Neural progenitor cell (in vitro differentiated cells): ENCODE results near the gene OCA2. TPM values are rescaled to one million over a fixed set of nuclear protein-coding genes. Genes with fewer than 3 reads are reported as not detected.
A peak's percentile ranks its signal among the peaks of the same experiment; 100 is the strongest.

Experiments used
- DNase-seq: peaks from one replicate; pipeline ENCODE4 v3.0.0-alpha.2; 2016; ENCODE audit warnings: low spot score
- H2AFZ ChIP-seq: fragments of 200-600 bp; sonication (generic); replicated peaks from 2 replicates; pipeline ENCODE4 v1.6.1; 2016; ENCODE audit warnings: antibody characterized with exemption
- H3F3A ChIP-seq: fragments of 200-600 bp; sonication (generic); 2 replicates; pipeline ENCODE4 v1.6.1; 2016; ENCODE audit warnings: antibody characterized with exemption, low read depth
- H3K27ac ChIP-seq: fragments of 200-600 bp; sonication (generic); 2 replicates; pipeline ENCODE4 v1.5.1; 2016; ENCODE audit warnings: mild to moderate bottlenecking
- H3K27me3 ChIP-seq: fragments of 200-600 bp; sonication (generic); 2 replicates; pipeline ENCODE4 v1.6.1; 2016; ENCODE audit warnings: mild to moderate bottlenecking, moderate library complexity
- H3K36me3 ChIP-seq: fragments of 200-600 bp; sonication (generic); 2 replicates; pipeline ENCODE4 v1.5.1; 2016
- H3K4me1 ChIP-seq: fragments of 200-600 bp; sonication (generic); 2 replicates; pipeline ENCODE4 v1.6.1; 2016; ENCODE audit warnings: mixed run types
- H3K4me2 ChIP-seq: fragments of 200-600 bp; sonication (generic); 2 replicates; pipeline ENCODE4 v1.6.1; 2016
- H3K4me3 ChIP-seq: fragments of 200-600 bp; sonication (generic); 2 replicates; pipeline ENCODE4 v1.5.1; 2016
- H3K79me2 ChIP-seq: fragments of 200-600 bp; sonication (generic); 2 replicates; pipeline ENCODE4 v1.6.1; 2016; ENCODE audit warnings: low read depth
- H3K9ac ChIP-seq: fragments of 200-600 bp; sonication (generic); 2 replicates; pipeline ENCODE4 v1.6.1; 2016
- H3K9me3 ChIP-seq: fragments of 200-600 bp; sonication (generic); 2 replicates; pipeline ENCODE4 v1.5.1; 2016; ENCODE audit warnings: low read depth
- H4K20me1 ChIP-seq: fragments of 200-600 bp; sonication (generic); 2 replicates; pipeline ENCODE4 v1.6.1; 2016; ENCODE audit warnings: low read depth
- H3K27ac Mint-ChIP-seq: 3 replicates; pipeline ENCODE4 v1.8.0; 2021; ENCODE audit warnings: mixed read lengths
- H3K27me3 Mint-ChIP-seq: 2 replicates; pipeline ENCODE4 v1.8.0; 2022; ENCODE audit warnings: low read depth, mild to moderate bottlenecking, inconsistent platforms, moderate library complexity, mixed read lengths; ENCODE audit not compliant: insufficient read depth
- H3K36me3 Mint-ChIP-seq: 3 replicates; pipeline ENCODE4 v1.8.0; 2021; ENCODE audit warnings: mixed read lengths
- H3K4me1 Mint-ChIP-seq: 3 replicates; pipeline ENCODE4 v1.8.0; 2021; ENCODE audit warnings: mixed read lengths
- H3K4me3 Mint-ChIP-seq: 3 replicates; pipeline ENCODE4 v1.8.0; 2021; ENCODE audit warnings: mild to moderate bottlenecking, moderate library complexity, mixed read lengths
- H3K9me3 Mint-ChIP-seq: 3 replicates; pipeline ENCODE4 v1.8.0; 2020; ENCODE audit warnings: mixed read lengths
- CTCF ChIP-seq: fragments of 200-600 bp; sonication (generic); IDR thresholded peaks from 2 replicates; pipeline ENCODE4 v1.5.1; 2017; ENCODE audit warnings: antibody characterized with exemption, mild to moderate bottlenecking
- EZH2 ChIP-seq: fragments of 200-600 bp; sonication (generic); IDR thresholded peaks from 2 replicates; pipeline ENCODE4 v1.6.1; 2017; ENCODE audit warnings: antibody characterized with exemption, mild to moderate bottlenecking, moderate library complexity
- EZH2phosphoT487 ChIP-seq: fragments of 200-600 bp; sonication (generic); IDR thresholded peaks from 2 replicates; pipeline ENCODE4 v1.6.1; 2017; ENCODE audit warnings: antibody characterized with exemption
- total RNA-seq: library from RNA; depleted of rRNA; stranded (reverse); fragments of >200 nt; gene quantifications from 2 replicates; pipeline ENCODE4 v1.2.3, GENCODE V29; 2015; ENCODE audit warnings: low replicate concordance

The OCA2 gene
- total RNA-seq, 1 donor from 2014 or later: 1.0 TPM

DNA sequence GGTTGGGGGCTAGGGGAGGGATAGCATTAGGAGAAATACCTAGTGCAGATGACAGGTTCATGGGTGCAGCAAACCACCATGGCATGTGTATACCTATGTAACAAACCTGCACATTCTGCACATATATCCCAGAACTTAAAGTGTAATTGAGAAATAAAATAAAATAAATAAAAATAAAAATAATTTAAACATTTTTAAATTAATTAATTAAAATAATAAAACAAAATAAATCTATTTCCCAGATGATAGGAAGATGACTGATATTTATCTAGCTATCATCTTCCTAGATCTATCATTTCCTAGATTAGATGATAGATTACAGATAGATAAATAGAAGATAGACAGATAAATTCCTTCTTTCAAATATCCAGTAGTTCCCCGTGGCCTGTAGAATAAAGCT lies 137.3 kb downstream of the OCA2 start:
- no peak for DNase-seq
- H2AFZ ChIP-seq: no peak overlapping the region
- no peaks in the 10 kb centered on the region for H3K27me3 ChIP-seq
- H3K36me3 ChIP-seq: no peaks in the 10 kb centered on the region
- TF ChIP-seq EZH2 (no peak), CTCF (no peak), EZH2phosphoT487 (no peak)
- no peaks in the 10 kb centered on the region for H3K36me3 Mint-ChIP-seq
- no peaks in the 10 kb centered on the region for H4K20me1 ChIP-seq
- H3K9me3 ChIP-seq: no peaks in the 10 kb centered on the region
- no peak overlapping the region for H3K27ac Mint-ChIP-seq
- no peaks in the 10 kb centered on the region for H3K79me2 ChIP-seq
- H3K4me2 ChIP-seq: no peak overlapping the region
- no peak overlapping the region for H3K9ac ChIP-seq
- no peak overlapping the region for H3K27ac ChIP-seq
- no peak overlapping the region for H3K4me3 Mint-ChIP-seq
- no peaks in the 10 kb centered on the region for H3K27me3 Mint-ChIP-seq
- H3K4me3 ChIP-seq: no peak overlapping the region
- H3F3A ChIP-seq: no peaks in the 10 kb centered on the region
- peaks cover 13% of the 10 kb centered on the region for H3K4me1 Mint-ChIP-seq
- no peaks in the 10 kb centered on the region for H3K9me3 Mint-ChIP-seq
- no peaks in the 10 kb centered on the region for H3K4me1 ChIP-seq

- Histone ChIP-seq H3K27ac (no peak overlapping the region), H3K4me1 (no peaks in the 10 kb centered on the region), H3K79me2 (no peaks in the 10 kb centered on the region), H4K20me1 (no peaks in the 10 kb centered on the region), H3K4me2 (no peak overlapping the region), H3K4me3 (no peak overlapping the region), H3F3A (no peaks in the 10 kb centered on the region), H3K27me3 (no peaks in the 10 kb centered on the region), H3K9ac (no peak overlapping the region), H3K36me3 (no peaks in the 10 kb centered on the region), H2AFZ (peak overlapping the region; percentile 61), H3K9me3 (no peaks in the 10 kb centered on the region)
- Mint-ChIP-seq H3K9me3 (no peaks in the 10 kb centered on the region), H3K27ac (no peak overlapping the region), H3K4me1 (peaks cover 28% of the 10 kb centered on the region), H3K36me3 (no peaks in the 10 kb centered on the region), H3K4me3 (no peak overlapping the region), H3K27me3 (peaks cover 2% of the 10 kb centered on the region)
- TF ChIP-seq EZH2phosphoT487 (no peak), EZH2 (no peak), CTCF (no peak)
- no peak for DNase-seq
These were observed 140.1 kb downstream of the OCA2 start for GRCh38 chr15:27958911-27959578.

- Histone ChIP-seq H3K9ac (no peak overlapping the region), H3K36me3 (no peaks in the 10 kb centered on the region), H2AFZ (no peak overlapping the region), H3K9me3 (no peaks in the 10 kb centered on the region), H3K4me1 (no peaks in the 10 kb centered on the region), H3K79me2 (no peaks in the 10 kb centered on the region), H3K4me3 (no peak overlapping the region), H3K4me2 (no peak overlapping the region), H3K27ac (no peak overlapping the region), H4K20me1 (no peaks in the 10 kb centered on the region), H3F3A (no peaks in the 10 kb centered on the region), H3K27me3 (no peaks in the 10 kb centered on the region)
- Mint-ChIP-seq H3K27me3 (peaks cover 6% of the 10 kb centered on the region), H3K27ac (no peak overlapping the region), H3K4me1 (peaks cover 28% of the 10 kb centered on the region), H3K9me3 (no peaks in the 10 kb centered on the region), H3K36me3 (no peaks in the 10 kb centered on the region), H3K4me3 (no peak overlapping the region)
- no peak for DNase-seq
- TF ChIP-seq CTCF (no peak), EZH2 (no peak)
These were observed 142.8 kb downstream of the OCA2 start for GRCh38 chr15:27956285-27956684.
